CD4-positive, alpha-beta T cell treated with Interleukin-21 for 1 hour (primary cell): Measurements from ENCODE around the gene PHLDB3.

Experiments used
- DNase-seq: peaks from one replicate; pipeline ENCODE4 v3.0.0-alpha.2; 2020

Gene PHLDB3

DNA sequence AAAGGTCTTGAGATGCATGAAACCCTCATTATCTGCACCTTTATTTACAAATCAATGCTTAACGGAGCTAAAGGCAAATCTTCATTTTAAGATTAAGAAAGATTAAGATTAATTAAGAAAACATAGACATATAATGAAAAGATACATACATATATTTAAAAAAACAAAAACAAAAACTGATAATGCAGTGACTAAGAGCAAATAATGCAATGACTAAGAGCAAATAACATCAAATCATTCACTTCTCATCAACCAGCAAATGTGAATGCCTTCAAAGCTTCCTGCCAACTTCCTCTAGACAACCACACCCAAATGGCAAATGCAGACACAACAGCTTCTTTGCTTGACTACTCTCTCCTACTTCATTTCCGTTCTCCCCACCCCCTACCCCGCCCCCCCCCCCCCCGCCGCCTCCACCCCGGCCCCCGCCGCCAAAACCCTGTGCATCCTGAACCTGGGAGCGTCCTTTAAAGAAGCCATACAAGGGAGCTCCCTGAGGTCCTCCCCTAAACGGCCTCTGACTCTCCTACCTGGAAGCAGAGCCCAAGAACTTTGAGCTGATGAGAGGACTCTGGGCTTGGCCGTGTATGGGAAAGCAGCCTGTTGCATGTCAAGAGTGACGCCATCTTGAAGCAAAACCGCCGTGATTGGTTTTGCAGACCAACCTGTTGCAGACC lies 65.4 kb downstream of the PHLDB3 start:
- peak; percentile 88 for DNase-seq

DNA sequence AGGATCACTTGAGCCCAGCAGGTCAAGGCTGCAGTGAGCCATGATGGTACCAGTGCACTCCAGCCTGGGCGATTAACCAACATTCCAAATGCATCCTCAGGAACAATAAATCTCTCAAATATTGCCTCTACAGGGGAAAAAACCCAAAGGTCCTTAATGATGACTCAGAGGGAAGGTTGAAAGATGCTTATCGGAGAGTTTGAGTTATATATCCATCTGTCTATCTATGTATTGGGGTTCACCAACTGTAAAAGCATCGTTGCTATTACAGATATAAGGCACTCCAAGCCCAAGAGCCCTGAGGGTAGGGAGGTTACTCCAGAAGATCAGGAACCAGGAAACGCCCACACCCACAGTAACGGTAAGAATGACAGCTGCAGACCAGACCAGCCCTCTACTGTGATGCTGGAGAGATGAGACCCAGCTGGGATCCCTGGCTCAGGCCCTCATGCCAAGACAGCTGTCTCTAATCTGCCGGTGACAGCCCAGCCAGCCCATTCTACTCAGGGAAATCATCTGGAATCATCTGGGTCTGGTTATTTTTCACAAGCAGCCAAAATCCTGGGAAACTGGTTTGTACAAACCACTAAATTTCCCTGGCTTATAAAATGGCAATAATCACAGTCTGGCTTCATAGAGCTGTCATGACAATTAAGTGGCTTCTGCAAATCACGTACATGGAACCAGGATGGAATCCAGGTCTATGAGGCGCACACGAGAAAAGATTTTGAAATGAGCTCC lies 66.1 kb downstream of the PHLDB3 start:
- peak; percentile 19 for DNase-seq

DNA sequence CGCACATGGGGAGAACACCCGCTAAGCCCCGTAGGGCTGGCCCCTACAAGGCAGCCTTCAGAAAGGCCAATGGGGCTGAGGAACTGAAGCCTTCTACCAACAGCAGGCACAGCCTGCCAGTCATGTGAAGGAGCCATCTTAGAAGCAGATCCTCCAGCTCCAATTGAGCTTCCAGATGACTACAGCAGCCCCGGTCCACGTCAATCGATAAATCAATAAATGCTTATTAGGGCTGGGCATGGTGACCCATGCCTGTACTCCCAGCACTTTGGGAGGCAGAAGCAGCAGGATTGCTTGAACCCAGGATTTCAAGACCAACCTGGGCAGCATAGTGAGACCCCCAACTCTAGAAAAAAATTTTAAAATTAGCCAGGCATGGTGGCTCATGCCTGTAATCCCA lies 66.8 kb downstream of the PHLDB3 start:
- no peak for DNase-seq

DNA sequence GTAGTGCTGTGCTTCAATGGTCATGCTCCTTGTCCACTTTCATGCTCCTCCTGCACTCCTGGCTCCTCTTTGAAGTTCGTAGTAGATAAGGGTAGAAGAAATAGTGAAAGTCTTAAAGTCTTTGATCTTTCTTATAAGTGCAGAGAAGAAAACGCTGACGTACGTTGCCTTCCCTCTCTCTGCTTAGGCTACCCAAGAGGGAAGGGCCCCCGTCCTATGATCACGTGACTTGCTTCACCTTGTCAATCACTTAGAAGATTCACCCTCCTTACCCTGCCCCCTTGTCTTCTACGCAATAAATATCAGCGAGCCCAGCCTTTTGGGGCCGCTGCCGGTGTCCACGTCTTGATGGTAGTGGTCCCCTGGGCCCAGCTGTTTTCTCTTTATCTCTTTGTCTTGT lies 67.3 kb downstream of the PHLDB3 start:
- DNase-seq = peak; percentile 22

DNA sequence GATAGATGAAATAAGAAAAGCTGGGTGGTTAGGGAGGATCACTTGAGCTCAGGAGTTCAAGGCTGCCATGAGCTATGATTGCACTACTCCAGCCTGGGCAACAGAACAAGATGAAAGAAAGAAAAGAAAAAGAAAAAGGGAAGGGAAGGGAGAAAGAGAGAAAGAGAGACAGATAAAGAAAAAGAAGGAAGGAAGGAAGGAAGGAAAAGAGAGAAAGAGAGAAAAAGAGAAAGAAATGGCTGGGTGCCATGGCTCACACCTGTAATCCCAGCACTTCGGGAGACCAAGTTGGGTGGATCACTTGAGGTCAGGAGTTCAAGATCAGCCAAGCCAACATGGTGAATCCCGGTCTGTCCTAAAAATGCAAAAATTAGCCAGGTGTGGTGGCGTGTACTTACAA lies 68.8 kb downstream of the PHLDB3 start:
- DNase-seq = no peak

DNA sequence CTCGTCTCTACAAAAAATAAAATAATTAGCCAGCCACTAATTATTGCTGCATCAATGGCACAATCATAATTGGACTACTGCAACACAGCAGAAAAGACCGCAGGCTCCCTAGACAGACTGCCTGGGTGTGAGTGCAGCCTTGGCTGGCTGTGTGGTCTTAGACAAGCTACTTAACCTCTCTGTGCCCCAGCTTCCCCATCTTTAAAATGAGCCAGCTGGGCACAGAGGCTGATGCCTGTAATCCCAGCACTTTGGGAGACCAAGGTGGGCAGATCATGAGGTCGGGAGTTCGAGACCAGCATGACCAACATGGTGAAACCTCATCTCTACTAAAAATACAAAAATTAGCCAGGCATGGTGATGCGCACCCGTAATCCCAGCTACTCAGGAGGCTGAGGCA lies 70.9 kb downstream of the PHLDB3 start:
- DNase-seq = no peak

DNA sequence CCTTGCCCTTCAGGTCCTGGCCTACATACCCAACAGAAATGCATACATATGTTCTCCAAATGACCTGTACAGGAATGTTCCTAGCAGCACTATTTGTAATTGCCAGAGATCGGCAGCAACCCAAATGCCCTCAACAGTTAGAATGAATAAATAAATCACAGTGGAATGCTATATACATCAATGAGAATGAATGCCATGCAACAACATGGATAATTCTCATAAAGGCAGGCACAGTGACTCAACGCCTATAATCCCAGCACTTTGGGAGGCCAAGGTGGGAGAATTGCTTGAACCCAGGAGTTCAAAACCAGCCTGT lies 71.2 kb downstream of the PHLDB3 start:
- DNase-seq = no peak

DNA sequence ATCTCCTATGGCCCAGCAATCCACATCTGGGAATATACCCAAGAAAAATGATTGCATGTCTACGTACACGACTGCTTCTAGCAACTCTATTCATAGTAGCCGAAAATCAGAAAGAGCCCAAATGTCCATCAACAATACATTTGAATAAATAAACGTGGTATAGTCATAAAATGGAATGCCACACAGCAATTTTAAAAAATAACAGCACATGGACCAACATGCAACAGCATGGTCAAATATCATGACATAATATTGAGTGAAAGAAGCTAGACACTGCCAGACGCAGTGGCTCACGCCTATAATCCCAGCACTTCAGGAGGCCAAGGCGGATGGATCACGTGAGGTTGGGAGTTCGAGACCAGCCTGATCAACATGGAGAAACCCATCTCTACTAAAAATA lies 73.6 kb downstream of the PHLDB3 start:
- no peak for DNase-seq

DNA sequence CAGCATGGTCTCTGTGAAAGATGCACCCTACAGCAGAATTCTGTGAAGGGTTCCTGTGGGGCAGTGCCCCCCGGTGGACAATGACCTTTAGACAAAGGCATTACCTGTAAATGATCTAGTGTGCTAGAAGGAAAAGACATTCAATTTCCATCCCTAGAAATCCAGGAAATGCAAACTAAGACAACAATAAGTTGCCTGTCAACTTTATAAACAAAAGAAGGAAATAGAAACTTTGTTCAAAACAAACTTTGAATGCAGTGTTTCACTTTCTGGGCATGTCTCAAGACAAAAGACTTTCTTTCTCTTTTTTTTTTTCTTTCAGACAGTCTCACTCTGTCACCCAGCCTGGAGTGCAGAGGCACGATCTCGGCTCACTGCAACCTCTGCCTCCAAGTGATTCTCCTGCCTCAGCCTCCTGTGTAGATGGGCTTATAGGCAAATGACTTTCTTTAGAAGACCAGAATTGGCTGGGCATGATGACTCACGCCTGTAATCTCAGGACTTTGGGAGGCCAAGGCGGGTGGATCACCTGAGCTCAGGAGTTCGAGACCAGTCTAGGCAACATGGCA lies 74.3 kb downstream of the PHLDB3 start:
- no peak for DNase-seq

DNA sequence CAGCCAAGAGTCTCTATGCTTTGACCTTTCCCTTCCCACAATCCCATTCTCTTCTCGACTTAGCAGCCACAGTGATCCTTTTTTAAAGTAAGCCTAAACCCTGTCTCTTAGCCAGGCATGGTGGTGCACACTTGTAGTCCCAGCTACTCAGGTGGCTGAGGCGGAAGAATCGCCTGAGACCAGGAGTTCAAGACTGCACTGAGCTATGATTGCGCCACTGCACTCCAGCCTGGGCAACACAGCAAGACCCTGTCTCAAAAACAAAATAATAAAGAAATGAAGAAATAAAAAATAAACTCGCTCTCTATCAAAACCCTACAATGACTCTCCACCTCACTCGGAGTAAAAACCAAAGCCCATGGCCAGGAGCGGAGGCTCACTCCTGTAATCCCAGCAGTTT lies 75.2 kb downstream of the PHLDB3 start:
- DNase-seq = no peak

DNA sequence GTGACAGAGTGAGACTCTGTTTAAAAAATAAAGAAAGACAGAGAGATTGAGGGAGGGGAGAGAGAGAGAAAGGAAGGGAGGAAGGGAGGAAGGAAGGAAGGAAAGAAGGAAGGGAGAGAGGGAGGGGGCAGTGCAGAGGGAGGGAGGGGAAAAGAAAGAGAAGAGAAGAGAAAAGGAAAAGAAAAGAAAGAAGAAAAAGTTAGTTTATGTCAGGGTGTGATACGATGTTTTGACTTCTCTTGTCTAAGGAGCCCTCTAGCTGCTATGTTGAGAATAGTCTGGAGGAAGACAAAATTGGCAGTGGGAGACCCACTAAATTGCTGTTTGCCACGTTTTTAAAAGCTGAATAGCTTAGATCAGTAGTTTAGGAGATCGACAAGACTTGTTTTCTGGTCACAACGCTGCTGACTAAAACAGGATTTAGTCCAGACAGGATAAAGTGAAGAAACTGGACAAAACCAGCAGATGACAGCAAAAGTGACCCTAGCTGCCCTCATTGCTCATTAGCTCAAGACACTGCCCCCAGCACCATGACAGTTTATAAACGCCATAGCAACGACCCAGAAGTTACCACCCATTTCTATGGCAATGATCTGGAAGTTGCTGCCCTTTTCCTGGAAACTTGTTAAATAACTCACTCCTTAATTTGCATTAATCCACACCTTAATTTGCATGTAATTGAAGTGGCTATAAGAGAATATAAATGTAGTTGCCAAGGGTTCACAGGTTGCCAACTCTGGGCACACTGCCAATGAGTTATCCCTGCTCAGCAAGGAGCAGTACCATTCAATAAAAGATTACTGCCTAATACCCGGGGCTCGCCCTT lies 78.8 kb downstream of the PHLDB3 start:
- DNase-seq = no peak
